ENCODE data around the gene FAM237B.

The FAM237B gene

DNA sequence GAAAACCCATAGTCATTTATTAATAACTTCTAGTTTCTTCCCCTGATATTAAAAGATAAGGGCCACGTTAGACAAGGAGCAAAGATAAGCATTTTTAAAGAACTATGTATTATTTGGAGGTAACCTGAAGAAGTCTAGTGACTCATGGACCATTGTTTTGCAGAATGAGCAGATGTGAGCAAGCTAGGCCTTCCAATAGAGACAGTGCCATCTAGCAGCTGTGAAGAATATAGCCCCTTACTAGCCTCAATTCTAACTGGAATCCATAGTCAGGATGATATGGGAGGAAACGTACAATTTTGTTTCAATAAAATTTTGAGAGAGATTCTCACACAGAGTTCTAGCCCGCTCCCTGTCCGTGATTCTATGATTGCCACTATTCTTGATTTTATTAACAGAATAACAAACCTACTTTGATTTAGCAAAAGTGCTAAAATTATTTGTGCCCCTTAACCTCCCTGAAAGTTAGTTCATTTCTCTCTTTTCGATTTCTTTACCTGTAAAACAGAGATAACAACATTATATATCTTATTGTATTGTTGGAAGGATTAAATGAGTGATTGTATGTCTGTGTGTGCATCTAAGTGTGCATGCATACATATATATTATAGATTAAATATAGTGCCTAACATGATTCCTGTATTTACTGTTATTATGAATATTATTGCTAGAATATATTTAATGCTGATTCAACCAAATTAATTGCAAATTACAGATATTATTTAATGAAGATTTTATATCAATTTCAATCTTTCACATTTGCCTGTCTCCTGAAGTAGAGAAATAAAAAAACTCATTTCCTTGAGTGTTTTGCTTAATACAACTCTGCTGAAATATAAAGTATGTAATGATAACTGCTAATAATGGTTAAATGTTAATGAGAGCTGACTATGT is 22.7 kb downstream of the FAM237B start:
- peak in 2 of 58 donors; percentile 3 to 4 for DNase-seq

DNA sequence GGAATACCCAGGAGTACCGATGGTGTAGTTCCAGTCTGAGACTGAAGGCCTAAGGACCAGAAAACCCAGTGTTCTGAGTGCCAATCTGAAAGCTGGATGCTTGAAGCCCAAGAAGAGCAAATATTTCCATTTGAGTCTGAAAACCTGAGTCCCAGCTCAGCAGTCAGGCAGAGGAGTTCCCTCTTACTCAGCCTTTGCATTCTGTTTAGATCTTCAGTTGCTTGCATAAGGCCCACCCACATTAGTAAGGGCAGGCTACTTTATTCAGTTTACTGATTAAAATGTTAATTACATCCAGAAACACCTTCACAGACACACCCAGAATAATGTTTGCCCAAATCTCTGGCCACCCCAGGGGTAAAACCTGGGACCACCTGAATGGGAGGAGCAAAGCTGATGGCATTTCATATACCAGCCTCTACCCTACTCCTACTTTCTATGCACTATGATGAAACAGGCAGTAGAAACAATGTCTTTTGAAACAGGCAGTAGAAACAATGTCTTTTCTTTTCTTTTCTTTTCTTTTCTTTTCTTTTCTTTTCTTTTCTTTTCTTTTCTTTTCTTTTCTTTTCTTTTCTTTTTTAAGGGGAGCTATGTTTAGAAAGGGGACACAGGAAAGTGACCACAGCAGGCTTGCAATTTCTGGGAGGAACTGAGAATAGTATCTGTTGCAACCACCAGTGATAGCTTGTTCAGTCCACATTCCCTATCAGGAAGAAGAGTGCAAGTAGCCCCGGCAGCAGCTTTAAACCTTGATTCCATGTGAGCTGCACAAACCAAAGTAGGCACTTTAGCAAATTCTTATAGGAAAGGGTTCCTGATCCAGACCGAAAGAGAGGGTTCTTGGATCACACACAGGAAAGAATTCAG is 30.6 kb downstream of the FAM237B start:
- no peak for DNase-seq

DNA sequence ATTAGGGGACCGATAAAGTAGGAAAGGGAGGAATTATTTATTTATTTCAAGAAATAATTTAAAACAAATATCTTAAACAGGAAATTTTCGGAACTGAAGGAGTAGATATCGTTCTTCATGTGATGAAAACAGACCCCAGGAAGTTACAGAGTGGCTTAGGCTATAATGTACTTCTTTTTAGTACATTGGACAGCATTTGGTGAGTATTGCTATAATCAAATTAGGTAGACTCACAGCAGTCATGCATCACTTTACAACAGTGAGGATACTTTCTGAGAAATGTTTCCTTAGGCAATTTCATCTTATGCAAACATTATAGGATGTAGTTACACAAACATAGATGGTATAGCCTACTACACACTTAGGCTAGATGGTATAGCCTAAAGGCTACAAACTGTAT is 33.0 kb downstream of the FAM237B start:
- no peak for DNase-seq

DNA sequence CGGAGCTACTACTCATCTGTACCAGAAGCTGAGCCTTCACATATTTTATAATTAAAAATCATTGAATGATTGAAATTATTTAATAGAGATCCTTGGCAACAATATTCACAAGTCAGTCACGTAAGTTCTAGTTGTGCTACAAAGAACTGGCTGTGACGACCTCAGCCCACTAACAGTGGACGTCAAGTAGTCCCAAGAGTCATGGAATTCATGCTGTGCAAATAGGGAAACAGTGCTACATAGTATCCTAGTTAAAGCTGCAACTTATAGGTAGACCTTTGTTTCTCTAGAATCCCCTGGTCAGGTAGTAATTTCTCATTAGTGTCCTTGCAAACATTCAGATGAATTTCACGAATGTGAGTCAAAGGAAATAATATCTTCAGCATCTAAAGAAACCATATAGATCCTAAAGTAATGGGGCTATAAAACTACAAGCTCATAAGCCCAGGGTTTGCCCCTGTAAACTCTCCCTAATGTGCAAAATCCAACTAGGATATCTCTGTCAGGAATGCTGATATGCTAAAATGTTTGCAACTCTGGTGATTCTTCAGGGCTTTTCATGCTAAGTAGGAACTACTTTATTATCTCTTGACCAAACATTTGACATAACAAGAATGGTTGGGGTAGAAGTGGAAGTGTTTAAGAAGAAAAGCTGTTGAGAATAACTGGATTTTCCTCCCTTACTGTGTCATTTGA is 44.9 kb downstream of the FAM237B start:
- no peak for DNase-seq

DNA sequence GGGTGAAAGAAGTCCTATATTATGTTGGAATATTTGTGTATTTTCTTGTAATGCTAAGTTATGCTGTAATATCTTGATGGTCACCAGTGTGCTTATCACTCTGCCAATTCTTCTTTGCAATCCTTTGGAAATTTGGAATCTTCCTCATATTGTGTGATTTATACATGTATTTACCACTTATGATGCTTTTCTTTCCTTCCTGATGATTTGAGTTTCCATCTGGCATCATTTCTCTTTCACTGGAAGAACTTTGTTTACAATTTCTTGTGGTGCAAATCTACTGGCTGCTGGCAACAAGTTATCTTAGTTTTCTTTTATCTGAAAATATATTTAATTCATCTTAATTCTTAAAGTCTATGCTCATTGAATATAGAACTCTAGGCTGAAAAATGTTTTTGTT is 46.9 kb downstream of the FAM237B start:
- DNase-seq, result no peak

DNA sequence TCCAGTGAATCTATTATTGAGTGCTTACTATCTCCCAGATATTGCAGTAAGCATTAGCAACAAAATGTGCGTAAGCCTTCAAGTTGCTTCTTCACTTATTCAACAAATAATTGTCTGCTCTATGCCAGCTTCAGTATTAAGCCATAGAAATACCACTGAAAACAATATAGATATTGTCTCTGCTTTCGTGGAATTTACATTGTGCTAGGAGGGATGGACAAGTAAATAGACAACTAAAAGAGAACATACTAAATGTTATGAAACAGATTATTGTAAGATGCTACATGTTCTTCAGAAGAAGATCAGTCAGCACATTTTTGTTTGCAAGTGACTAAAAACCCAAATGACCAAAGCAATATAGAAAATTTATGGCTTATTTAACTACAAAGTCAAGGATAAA is 48.9 kb downstream of the FAM237B start:
- DNase-seq, result no peak

DNA sequence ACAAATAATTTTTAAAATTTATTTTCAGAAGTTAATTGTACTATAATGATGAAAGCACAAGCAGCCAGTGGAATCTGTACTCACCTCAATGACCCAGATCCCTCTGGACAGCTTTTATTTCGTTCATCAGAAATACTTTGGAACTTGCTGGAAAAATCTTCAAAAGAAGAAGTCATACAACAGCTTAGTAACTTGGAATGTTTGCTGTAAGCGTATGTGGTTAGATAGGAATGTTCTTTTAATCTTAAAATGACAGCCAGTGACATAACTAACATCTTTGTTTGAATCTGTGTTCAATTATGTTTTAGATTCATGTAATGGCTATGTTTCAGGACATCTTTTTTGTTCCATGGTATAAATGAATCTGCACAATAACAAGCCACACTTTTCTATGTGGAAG is 49.4 kb downstream of the FAM237B start:
- DNase-seq, result no peak

DNA sequence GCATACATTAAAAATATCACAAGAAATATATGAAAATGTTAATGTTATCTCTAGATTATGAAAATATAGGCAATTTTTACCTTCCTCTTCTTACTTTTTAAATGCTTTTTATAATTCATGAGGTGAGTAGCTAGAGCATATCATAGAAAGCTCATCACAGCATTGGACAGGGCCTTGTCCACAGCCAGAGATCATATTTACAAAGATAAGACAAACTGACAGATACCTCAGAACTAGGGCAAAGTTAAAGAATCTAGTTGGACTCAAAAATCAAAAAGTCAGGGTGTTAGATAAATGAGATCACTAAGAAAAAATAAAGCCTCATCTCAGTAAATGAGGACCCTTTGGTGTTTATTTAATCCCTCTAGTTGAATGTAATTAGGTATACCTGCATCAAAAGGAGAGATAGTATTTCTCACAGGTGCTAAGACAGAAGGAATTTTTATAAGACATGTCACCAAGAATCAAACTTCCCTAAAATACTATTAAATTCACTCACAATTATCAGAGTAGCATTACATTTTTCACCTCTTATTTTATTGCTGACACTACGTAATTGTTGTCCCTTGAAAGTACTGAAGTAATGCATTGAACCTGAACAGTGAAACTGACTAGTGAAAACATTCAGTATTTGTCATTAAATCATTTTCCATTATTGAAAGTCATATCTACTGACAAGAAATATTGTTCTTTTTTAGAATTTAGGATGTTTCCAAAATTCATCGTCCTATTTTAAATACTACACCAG is 50.5 kb downstream of the FAM237B start:
- DNase-seq, result no peak

DNA sequence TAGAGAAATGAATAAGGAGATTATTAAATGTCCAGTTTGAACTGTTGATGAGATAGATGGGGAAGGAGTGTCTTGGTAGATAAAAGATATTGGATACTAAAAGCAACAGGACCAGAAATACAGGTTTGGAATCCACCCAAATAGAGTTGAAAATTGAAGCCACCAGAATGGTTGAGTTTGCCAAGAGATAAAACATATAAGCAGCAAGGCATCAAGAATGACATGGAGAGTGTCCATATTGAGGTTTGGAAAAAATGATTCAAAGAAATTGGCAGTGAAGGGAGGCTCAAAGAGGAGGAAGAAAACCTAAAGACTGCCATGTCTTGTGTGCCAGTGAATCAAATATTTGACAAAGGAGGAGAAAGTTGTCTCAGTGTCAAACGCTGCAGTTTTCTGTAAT is 51.9 kb downstream of the FAM237B start:
- DNase-seq, result no peak

DNA sequence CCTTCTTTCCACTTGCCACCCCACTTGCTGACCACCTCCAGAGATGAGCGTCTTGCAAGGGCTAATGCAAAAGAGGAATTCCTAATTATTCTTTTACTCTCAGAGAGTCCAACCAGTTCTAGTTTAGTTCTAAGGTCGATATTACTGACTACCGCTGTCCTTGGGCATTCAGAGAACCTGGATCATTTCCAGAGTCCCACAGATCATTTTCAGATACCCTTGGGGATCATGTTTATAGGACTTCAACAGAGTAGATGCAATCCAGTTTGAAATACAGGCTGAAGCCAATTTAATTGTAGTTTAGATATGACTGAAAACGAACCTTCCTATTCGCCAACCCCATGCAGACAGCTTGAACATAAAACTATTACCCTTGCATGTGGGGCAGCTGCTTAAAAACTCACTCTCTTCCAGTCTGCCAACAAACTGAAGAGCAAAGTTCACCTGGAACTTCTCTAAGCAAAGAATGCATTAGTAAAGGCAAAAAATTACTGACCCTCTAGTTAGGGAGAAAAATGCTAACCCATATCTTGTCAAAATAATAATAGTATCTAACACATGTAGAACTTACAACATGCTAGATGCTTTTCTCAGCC is 53.7 kb downstream of the FAM237B start:
- no peak for DNase-seq

DNA sequence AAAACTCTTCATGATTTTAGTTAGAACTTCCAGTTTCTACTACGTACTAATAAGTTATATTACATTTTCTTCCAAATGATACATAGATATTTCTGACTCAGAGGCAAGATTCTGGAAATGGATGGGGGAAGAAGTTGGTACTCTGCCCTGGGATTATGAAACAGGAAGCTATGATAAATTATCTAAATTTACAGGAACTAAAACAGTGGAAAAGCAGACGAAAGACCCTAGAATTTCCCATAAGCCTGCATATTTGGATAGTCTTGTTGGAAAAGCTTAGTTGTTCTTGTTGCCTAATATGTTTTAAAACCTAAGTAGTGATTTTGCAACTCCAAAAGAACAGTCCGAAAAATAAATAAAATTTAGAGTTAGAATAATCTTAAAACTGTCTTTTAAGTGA is 54.3 kb downstream of the FAM237B start:
- DNase-seq, result no peak
